LNCaP clone FGC (cell line): ENCODE results near the gene RASSF3.

Experiments used
- DNase-seq: peaks from one replicate; pipeline ENCODE4 v3.0.0-alpha.2; 2011; ENCODE audit warnings: low read depth
- H3K4me3 ChIP-seq: 2 replicates; pipeline ENCODE4 v1.5.1; 2011; ENCODE audit warnings: mild to moderate bottlenecking, low read depth, low read length, control low read depth
- TF ChIP-seq, protein P1 (sequence below): IDR thresholded peaks from 2 replicates; pipeline ENCODE4 v1.5.1; 2012; ENCODE audit warnings: mild to moderate bottlenecking; ENCODE audit not compliant: control insufficient read depth, insufficient read depth; ENCODE audit errors: extremely low read depth

The RASSF3 gene

DNA sequence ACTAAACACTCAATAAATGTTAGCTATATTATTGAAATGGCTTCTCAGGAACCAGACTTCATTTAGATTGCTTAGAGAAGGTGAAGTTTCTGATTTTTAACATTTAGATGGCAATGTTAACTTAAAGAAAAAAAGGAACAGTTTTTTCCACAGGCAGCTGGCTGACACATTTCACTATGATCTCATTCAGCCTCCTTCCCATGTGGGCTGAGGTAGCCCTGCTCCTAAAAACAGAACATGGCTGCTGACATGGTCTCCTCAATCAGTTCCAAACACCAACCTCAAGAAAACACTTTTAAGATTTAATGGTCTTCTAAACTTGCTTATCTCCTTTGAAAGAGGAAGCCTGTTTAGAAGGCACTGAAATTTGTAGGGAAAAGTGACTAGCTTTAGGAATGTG is 125.1 kb downstream of the RASSF3 start:
- TF ChIP-seq, protein P1, sequence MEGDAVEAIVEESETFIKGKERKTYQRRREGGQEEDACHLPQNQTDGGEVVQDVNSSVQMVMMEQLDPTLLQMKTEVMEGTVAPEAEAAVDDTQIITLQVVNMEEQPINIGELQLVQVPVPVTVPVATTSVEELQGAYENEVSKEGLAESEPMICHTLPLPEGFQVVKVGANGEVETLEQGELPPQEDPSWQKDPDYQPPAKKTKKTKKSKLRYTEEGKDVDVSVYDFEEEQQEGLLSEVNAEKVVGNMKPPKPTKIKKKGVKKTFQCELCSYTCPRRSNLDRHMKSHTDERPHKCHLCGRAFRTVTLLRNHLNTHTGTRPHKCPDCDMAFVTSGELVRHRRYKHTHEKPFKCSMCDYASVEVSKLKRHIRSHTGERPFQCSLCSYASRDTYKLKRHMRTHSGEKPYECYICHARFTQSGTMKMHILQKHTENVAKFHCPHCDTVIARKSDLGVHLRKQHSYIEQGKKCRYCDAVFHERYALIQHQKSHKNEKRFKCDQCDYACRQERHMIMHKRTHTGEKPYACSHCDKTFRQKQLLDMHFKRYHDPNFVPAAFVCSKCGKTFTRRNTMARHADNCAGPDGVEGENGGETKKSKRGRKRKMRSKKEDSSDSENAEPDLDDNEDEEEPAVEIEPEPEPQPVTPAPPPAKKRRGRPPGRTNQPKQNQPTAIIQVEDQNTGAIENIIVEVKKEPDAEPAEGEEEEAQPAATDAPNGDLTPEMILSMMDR = no peak
- no peak for DNase-seq
- no peak overlapping the region for H3K4me3 ChIP-seq

DNA sequence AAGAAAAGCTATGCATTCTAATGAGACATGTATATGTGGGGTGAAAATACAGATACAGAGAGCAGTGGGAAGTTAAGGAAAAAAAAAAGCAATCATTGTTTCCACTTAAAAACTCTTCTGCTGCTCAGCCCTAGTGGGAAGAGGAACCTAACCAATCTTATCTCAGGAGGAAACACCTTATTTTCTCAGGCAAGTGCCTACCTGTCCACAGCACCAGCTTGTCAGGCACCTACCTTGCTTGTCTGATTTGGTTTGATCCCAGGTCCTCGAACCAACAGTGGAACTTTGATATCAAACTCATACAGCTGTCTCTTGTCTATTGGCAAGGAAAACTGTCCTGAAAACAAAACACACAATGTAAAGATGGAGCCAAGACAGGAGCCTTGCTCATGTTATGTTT is 126.5 kb downstream of the RASSF3 start:
- no peak for DNase-seq
- TF ChIP-seq, protein P1 = no peak
- no peak overlapping the region for H3K4me3 ChIP-seq

DNA sequence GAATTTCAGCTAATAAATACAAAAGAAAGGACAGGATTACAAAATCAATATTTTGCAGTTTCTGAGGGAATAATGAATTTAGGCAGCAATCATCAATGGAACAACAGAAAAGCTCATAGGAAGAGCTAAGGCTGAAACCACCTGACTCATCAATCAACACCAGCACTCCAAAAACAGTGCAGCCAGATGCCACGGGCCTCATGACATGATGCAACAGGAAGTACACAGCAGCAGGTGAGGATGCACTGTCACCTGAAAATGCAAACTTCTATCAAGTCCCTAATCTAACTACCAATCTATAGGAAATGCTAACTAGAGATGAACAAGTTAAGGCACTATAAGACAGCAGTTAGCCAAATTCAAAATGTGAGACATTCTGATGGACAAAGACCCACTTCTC is 127.2 kb downstream of the RASSF3 start:
- H3K4me3 ChIP-seq = no peak overlapping the region
- TF ChIP-seq, protein P1 = no peak
- no peak for DNase-seq

DNA sequence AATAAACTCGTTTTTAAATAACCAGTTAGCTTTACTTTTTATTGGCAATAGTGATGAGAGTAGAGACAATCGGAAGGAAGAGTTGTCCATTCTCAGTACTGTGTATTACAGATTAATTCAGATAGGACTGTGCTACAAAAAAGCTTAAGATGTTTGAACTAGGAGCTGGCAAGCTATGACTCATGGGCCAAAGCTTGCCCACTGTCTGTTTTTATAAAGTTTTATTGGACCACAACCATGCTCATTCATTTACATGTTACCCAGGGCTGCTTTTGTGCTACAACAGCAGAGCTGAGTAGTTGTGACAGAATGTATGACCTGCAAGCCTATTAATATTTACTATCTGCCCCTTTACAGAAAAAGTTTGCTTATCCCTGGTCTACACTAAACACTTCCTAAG is 129.5 kb downstream of the RASSF3 start:
- no peak for DNase-seq
- no peak overlapping the region for H3K4me3 ChIP-seq
- TF ChIP-seq, protein P1 = no peak

DNA sequence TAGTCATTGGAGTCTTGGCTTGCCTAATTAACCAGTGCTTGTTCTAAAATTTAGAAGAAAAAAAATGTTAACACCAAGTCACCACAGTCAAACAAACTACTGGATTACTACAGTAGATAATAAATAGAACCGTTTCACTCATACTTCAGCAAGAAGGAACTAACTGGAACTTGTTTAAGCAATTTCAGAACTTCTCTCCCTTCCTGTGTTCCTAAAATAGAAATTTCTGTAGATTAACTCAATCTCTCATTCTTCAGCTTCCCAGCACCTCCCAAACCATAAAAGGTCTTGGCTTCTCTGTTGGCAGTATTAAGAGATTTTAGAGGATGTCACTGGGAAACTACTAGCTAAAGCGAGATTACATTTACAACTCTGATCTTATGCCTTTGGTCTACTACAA is 130.4 kb downstream of the RASSF3 start:
- no peak for DNase-seq
- TF ChIP-seq, protein P1 = no peak
- no peak overlapping the region for H3K4me3 ChIP-seq

DNA sequence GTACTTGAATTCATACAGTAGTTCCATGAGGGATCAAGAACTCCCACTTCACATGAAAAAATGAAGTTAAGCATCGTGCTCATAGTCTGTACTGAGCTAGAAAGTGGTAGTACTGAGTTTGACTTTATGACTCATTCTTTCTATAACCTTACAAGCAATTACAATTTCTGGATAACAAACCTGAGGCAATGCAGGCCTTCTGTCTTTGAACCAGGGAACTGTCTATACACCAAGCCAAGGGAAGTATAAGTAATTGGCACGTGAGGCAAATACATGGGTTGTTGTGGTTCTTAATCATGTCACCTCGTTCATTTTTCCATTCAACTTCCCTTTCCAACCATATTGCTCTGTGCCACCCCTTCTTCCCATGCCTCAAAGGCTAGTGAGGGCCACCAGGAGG is 132.1 kb downstream of the RASSF3 start:
- H3K4me3 ChIP-seq = no peak overlapping the region
- no peak for DNase-seq
- TF ChIP-seq, protein P1 = no peak

DNA sequence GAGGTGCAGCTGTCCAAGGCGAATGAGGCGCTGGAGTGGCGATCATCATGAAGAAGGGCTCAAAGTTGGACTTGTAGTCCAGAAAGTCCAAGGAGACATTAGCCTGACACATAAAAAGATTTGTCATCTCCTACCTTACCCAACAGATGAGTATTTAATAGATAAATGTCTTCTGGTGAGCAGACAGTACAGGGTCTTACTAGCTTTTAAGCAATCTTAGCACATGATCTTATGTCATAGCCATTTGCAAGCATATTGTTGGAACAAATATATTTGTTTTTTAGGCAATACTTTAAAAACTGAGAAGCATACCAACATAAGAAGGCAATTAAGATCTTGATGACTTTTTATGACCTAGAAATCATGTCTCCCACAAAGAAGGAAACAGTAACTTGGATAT is 132.9 kb downstream of the RASSF3 start:
- no peak for DNase-seq
- TF ChIP-seq, protein P1 = no peak
- no peak overlapping the region for H3K4me3 ChIP-seq
